Pancreas (tissue), 10 donors: ENCODE results near the gene SOWAHA. TPM values are rescaled to one million over a fixed set of nuclear protein-coding genes. Genes with fewer than 3 reads are reported as not detected.

ENCODE experiments used
- ATAC-seq, 4 donors: fragments of 200-7000 bp; cut with Tn5 transposase; one replicate each; pipeline versions ENCODE4 v1.8.0 to v1.9.1; 2020; ENCODE audit warnings: mild to moderate bottlenecking in 4 of 4, moderate library complexity in 4 of 4
- DNase-seq, 6 donors: peaks; one replicate each; pipeline ENCODE4 v3.0.0-alpha.2; 2020
- FAIRE-seq: peaks from 2 replicates; lab custom pipeline; 2012; peaks lifted over from hg19 to GRCh38; lab: Jason Lieb, UNC
- H3K27ac ChIP-seq, 4 donors: fragments of 200-600 bp; sonication (generic); 1 replicate in 3 of 4; 2 replicates in 1 of 4; pipeline versions ENCODE4 v1.5.0 to v1.8.0; 2020
- H3K27me3 ChIP-seq, 4 donors: fragments of 200-600 bp; one replicate each; pipeline ENCODE4 v1.8.0; 2021
- H3K36me3 ChIP-seq, 3 donors: fragments of 200-600 bp; sonication (generic) in 1 of 3; one replicate each; pipeline versions ENCODE4 v1.5.0 to v1.8.0; 2020 to 2021
- H3K4me1 ChIP-seq, 3 donors: fragments of 200-600 bp; one replicate each; pipeline ENCODE4 v1.8.0; 2021
- H3K4me3 ChIP-seq, 4 donors: fragments of 200-600 bp; sonication (generic) in 2 of 4; one replicate each; pipeline versions ENCODE4 v1.5.0 to v1.8.0; 2020 to 2021
- H3K9me3 ChIP-seq, 4 donors: fragments of 200-600 bp; one replicate each; pipeline ENCODE4 v1.8.0; 2021
- CTCF ChIP-seq, 4 donors: fragments of 200-600 bp; sonication (generic) in 3 of 4; IDR thresholded peaks; one replicate each; pipeline versions ENCODE4 v1.5.0 to v1.8.0; 2021; ENCODE audit warnings: antibody characterized with exemption in 4 of 4
- WGBS, 2 donors: extraction: QIAGEN DNeasy Blood & Tissue Kit; methylation state at CpG; one replicate each; pipeline ENCODE4 v1.1.7; 2013; 5-methylcytosine and 5-hydroxymethylcytosine counted together
- intact Hi-C, 3 donors: fragments of 100-400 bp; cut with DNase I; formaldehyde crosslinking; loops; one replicate each; pipeline versions ENCODE4 v1.11.1 to v1.14.2; 2022
- polyA plus RNA-seq, 2 donors: library from polyadenylated mRNA; stranded (reverse); fragments of 200-250 nt; gene quantifications; one replicate each; pipeline ENCODE4 v1.2.3, GENCODE V29; 2013
- total RNA-seq, 6 donors: library from RNA; stranded (reverse); fragmentation: NEBNext Ultra II Directional in 4 of 6; extraction: Animal tissue kit (Norgen Biotek cat#: 25700) in 4 of 6; gene quantifications; one replicate each; pipeline versions ENCODE4 v1.2.1 to v1.2.4, GENCODE V29; 2021 to 2023
- donor health status: healthy with polysubstance abuse.
- donor health status: DM: no; HTN: no; CAD: no; lungs with moderate emphysema.
- donor health status: DM: no; HTN: no; CAD: no.
- donor health status: control.
- donor health status: control.
- donor health status: Bipolar disorder and iron deficiency.
- donor health status: DM: yes; HTN: yes; CAD: no.
- donor health status: DM: no; HTN: no; CAD: no.
- donor health status: DM: no; HTN: no; CAD: no.
- donor health status: DM: yes; HTN: yes; CAD: no.

Gene SOWAHA
- total and polyA plus RNA-seq, 8 donors = 1.4 to 5.0 (median 1.9) TPM

GRCh38 chr5:132771503-132771998 is 41.6 kb upstream of the SOWAHA start:
- DNase-seq = no peak
- peaks cover 0 to 5% (median 0%) of the 10 kb centered on the region in 3 donors for H3K4me1 ChIP-seq
- ATAC-seq = peak in 2 of 4 donors; percentile 19 to 30
- WGBS, 2 donors = 31 to 45% methylated on average over 8 of the region's 8 CpGs
- no peak for FAIRE-seq
- no peaks in the 10 kb centered on the region for H3K9me3 ChIP-seq
- H3K27me3 ChIP-seq = no peaks in the 10 kb centered on the region
- H3K27ac ChIP-seq = peak overlapping the region in 1 of 4 donors; percentile 22
- TF ChIP-seq CTCF (IDR thresholded peaks at IDR 0.05) = no peak
- no peak overlapping the region for H3K4me3 ChIP-seq
- H3K36me3 ChIP-seq = no peaks in the 10 kb centered on the region
- intact Hi-C loops = no loop called here

GRCh38 chr5:132772291-132773070 is 40.6 kb upstream of the SOWAHA start:
- Histone ChIP-seq H3K27ac (no peak overlapping the region), H3K9me3 (no peaks in the 10 kb centered on the region), H3K4me1 (peaks cover 0 to 5% (median 0%) of the 10 kb centered on the region in 3 donors), H3K4me3 (no peak overlapping the region), H3K27me3 (no peaks in the 10 kb centered on the region), H3K36me3 (no peaks in the 10 kb centered on the region)
- FAIRE-seq (no peak), ATAC-seq (no peak), DNase-seq (no peak)
- 81 to 84% methylated on average over 8 of the region's 8 CpGs for WGBS, 2 donors
- no peak for TF ChIP-seq CTCF (IDR thresholded peaks at IDR 0.05)
- intact Hi-C loops = no loop called here

GRCh38 chr5:132773114-132773513 is 40.0 kb upstream of the SOWAHA start:
- WGBS, 2 donors = 82 to 84% methylated on average over 5 of the region's 5 CpGs
- H3K27ac ChIP-seq = no peak overlapping the region
- TF ChIP-seq CTCF (IDR thresholded peaks at IDR 0.05) = no peak
- no peaks in the 10 kb centered on the region for H3K36me3 ChIP-seq
- no peaks in the 10 kb centered on the region for H3K9me3 ChIP-seq
- peaks cover 0 to 9% (median 2%) of the 10 kb centered on the region in 3 donors for H3K4me1 ChIP-seq
- FAIRE-seq = no peak
- no peak overlapping the region for H3K4me3 ChIP-seq
- H3K27me3 ChIP-seq = no peaks in the 10 kb centered on the region
- intact Hi-C loops = no loop called here
- DNase-seq = no peak
- ATAC-seq = no peak

GRCh38 chr5:132773601-132774355 is 39.3 kb upstream of the SOWAHA start:
- FAIRE-seq = no peak
- no peak for ATAC-seq
- peaks cover 0 to 14% (median 6%) of the 10 kb centered on the region in 3 donors for H3K4me1 ChIP-seq

More at GRCh38 chr5:132773601-132774355, 39.3 kb upstream of the SOWAHA start:
- Histone ChIP-seq H3K4me3 (no peak overlapping the region), H3K9me3 (no peaks in the 10 kb centered on the region), H3K27ac (no peak overlapping the region), H3K36me3 (no peaks in the 10 kb centered on the region), H3K27me3 (no peaks in the 10 kb centered on the region)
- WGBS, 2 donors = 72 to 75% methylated on average over 12 of the region's 12 CpGs
- TF ChIP-seq CTCF (IDR thresholded peaks at IDR 0.05) = no peak
- no peak for DNase-seq
- intact Hi-C loops = no loop called here
